OCI-LY7 (cell line): ENCODE measurements around the gene FOSB. TPM values are rescaled to one million over a fixed set of nuclear protein-coding genes. Genes with fewer than 3 reads are reported as not detected.

Experiments
- BruUV-seq: library from RNA; stranded (reverse); fragments of 400-500 nt; replicated peaks from 2 replicates; lab custom pipeline; 2021; lab: Mats Ljungman, UMichigan
- CTCF ChIA-PET: fragments of 300-600 bp; sonication (Branson Sonifier 250); formaldehyde crosslinking; loops from one replicate; lab custom pipeline; 2022; ENCODE audit warnings: antibody characterized with exemption; ENCODE audit not compliant: unreplicated experiment; lab: Charles Lee
- POLR2A ChIA-PET: fragments of 300-600 bp; sonication (Branson Sonifier 250); formaldehyde crosslinking; loops from one replicate; lab custom pipeline; 2022; ENCODE audit warnings: antibody characterized with exemption; lab: Charles Lee
- DNase-seq: peaks from one replicate; pipeline ENCODE4 v3.0.0-alpha.2; 2015; ENCODE audit warnings: low spot score
- H2AFZ ChIP-seq: fragments of 200-600 bp; sonication (generic), shearing (Covaris generic); 2 replicates; pipeline ENCODE4 v1.6.1; 2014; ENCODE audit warnings: mild to moderate bottlenecking, antibody characterized with exemption, low read length, moderate library complexity
- H3K27ac ChIP-seq: fragments of 200-600 bp; sonication (generic); 2 replicates; pipeline ENCODE4 v1.5.1; 2014; ENCODE audit warnings: mixed run types, low read depth, mild to moderate bottlenecking, moderate library complexity, low read length, inconsistent platforms; ENCODE audit not compliant: poor library complexity, severe bottlenecking
- H3K36me3 ChIP-seq: fragments of 200-600 bp; sonication (generic); 2 replicates; pipeline ENCODE4 v1.6.1; 2014; ENCODE audit warnings: mild to moderate bottlenecking, antibody characterized with exemption, low read length, moderate library complexity, mixed read lengths; ENCODE audit not compliant: insufficient read depth
- H3K4me1 ChIP-seq: fragments of 200-600 bp; sonication (generic); 2 replicates; pipeline ENCODE4 v1.5.1; 2014; ENCODE audit warnings: mild to moderate bottlenecking, low read length; ENCODE audit not compliant: insufficient read depth, poor library complexity, severe bottlenecking
- H3K4me2 ChIP-seq: fragments of 200-600 bp; sonication (generic); 2 replicates; pipeline ENCODE4 v1.6.1; 2014; ENCODE audit warnings: mild to moderate bottlenecking, low read length
- H3K4me3 ChIP-seq: fragments of 200-600 bp; sonication (generic); 2 replicates; pipeline ENCODE4 v1.5.1; 2014; ENCODE audit warnings: mild to moderate bottlenecking, low read depth, low read length; ENCODE audit not compliant: poor library complexity, severe bottlenecking
- H3K79me2 ChIP-seq: fragments of 200-600 bp; sonication (generic); 2 replicates; pipeline ENCODE4 v1.6.1; 2016; ENCODE audit warnings: low read depth, mild to moderate bottlenecking, low read length, moderate library complexity, mixed read lengths; ENCODE audit not compliant: insufficient read depth
- H3K9me2 ChIP-seq: fragments of 200-600 bp; sonication (generic); 2 replicates; pipeline ENCODE4 v1.6.1; 2016; ENCODE audit warnings: mild to moderate bottlenecking, low read length, mixed read lengths; ENCODE audit not compliant: insufficient read depth
- H3K9me3 ChIP-seq: fragments of 200-600 bp; sonication (generic); 2 replicates; pipeline ENCODE4 v1.6.1; 2014; ENCODE audit warnings: mild to moderate bottlenecking, mixed run types, low read length, mixed read lengths
- H4K20me1 ChIP-seq: fragments of 200-600 bp; sonication (generic); 2 replicates; pipeline ENCODE4 v1.6.1; 2014; ENCODE audit warnings: mild to moderate bottlenecking, antibody characterized with exemption, low read length, moderate library complexity, mixed read lengths; ENCODE audit not compliant: insufficient read depth
- CTCF ChIP-seq: fragments of 200-600 bp; sonication (generic); conservative IDR thresholded peaks from 2 replicates; pipeline ENCODE4 v1.5.1; 2014; ENCODE audit warnings: mild to moderate bottlenecking, antibody characterized with exemption, low read length, moderate library complexity, mixed read lengths
- EZH2phosphoT487 ChIP-seq: fragments of 200-600 bp; sonication (generic); IDR thresholded peaks from 2 replicates; pipeline ENCODE4 v1.6.1; 2018; ENCODE audit warnings: low read depth, borderline replicate concordance, mild to moderate bottlenecking, mixed run types, antibody characterized with exemption, low read length, moderate library complexity, mixed read lengths
- intact Hi-C: fragments of 100-400 bp; cut with micrococcal nuclease; formaldehyde crosslinking; loops from one replicate; pipeline ENCODE4 v1.10.0; 2022; ENCODE audit not compliant: unreplicated experiment
- total RNA-seq, 2 experiments: library from RNA; depleted of rRNA in 1 of 2; stranded (reverse); fragments of >200 nt in 1 of 2; shearing (Covaris generic) in 1 of 2; gene quantifications; 2 replicates each; pipeline ENCODE4 v1.2.3, GENCODE V29; 2014 to 2022

FOSB gene
- total RNA-seq, 2 experiments from 2014 or later: 2.3 to 2.4 TPM

DNA sequence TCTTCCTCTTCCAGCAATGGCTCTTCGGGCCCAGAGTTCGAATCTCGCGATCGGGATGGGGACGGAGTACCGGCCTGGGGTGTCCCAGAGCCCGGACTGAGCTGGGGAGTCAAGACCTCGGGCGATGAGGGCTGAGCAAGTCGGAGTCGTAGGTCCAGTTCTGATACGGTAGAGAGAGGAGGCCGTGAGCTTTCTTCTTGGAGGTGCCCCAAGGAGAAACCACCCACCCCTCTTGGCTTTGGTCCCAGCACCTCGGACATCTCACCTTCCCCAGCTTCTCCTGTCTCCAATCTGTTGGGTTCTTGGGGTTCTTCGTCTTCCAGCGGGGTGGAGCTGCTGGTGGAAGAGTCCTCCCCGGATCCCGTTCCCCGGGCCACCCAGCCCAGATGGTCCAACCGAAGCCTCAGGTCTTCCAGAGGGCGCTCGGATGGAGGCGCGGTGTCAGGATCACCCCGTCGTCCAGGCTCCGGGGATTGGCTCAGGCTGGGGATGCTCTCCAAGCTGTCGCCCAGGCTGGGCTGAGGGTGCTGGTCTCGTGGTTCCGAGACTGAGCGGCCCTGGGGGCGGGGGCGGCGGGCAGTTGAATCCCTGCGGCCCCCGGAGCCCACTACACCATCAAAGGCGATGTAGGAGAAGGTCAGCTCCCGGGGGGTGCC, 26.6 kb downstream of the FOSB start:
- H2AFZ ChIP-seq: no peak overlapping the region
- ChIA-PET POLR2A (interaction anchor here (0.6 kb wide), 1 partner anchor 69 kb away, joined by 3 read pairs; no protein-coding TSS in a partner anchor), CTCF (no interaction called here)
- intact Hi-C loops: no loop called here
- no peaks in the 10 kb centered on the region for H4K20me1 ChIP-seq
- H3K9me2 ChIP-seq: no peaks in the 10 kb centered on the region
- H3K79me2 ChIP-seq: no peaks in the 10 kb centered on the region
- TF ChIP-seq CTCF: no peak
- no peaks in the 10 kb centered on the region for H3K36me3 ChIP-seq
- H3K4me1 ChIP-seq: peaks cover 47% of the 10 kb centered on the region
- H3K4me2 ChIP-seq: no peak overlapping the region
- no peak for DNase-seq
- no peaks in the 10 kb centered on the region for H3K9me3 ChIP-seq
- H3K27ac ChIP-seq: no peak overlapping the region
- no TSS peak for BruUV-seq
- H3K4me3 ChIP-seq: no peak overlapping the region

GRCh38 chr19:45495178-45495577, 27.4 kb downstream of the FOSB start:
- ChIA-PET CTCF (no interaction called here), POLR2A (no interaction called here)
- no peaks in the 10 kb centered on the region for H3K9me2 ChIP-seq
- no peaks in the 10 kb centered on the region for H3K79me2 ChIP-seq
- no peaks in the 10 kb centered on the region for H3K36me3 ChIP-seq
- no peak overlapping the region for H3K27ac ChIP-seq
- no peak overlapping the region for H2AFZ ChIP-seq
- peaks cover 51% of the 10 kb centered on the region for H3K4me1 ChIP-seq
- no peak for TF ChIP-seq CTCF
- TF ChIP-seq EZH2phosphoT487: no peak
- intact Hi-C loops: no loop called here
- BruUV-seq: no TSS peak
- no peak for DNase-seq
- H3K9me3 ChIP-seq: no peaks in the 10 kb centered on the region
- H4K20me1 ChIP-seq: no peaks in the 10 kb centered on the region
- no peak overlapping the region for H3K4me3 ChIP-seq
- no peak overlapping the region for H3K4me2 ChIP-seq

- Histone ChIP-seq H3K9me3 (no peaks in the 10 kb centered on the region), H3K79me2 (no peaks in the 10 kb centered on the region), H3K36me3 (no peaks in the 10 kb centered on the region), H3K27ac (no peak overlapping the region), H3K4me2 (peak overlapping the region; percentile 79), H2AFZ (no peak overlapping the region), H4K20me1 (no peaks in the 10 kb centered on the region), H3K4me1 (peaks cover 51% of the 10 kb centered on the region), H3K9me2 (no peaks in the 10 kb centered on the region), H3K4me3 (peak overlapping the region; percentile 69)
- ChIA-PET CTCF (interaction anchor here (0.6 kb wide), 1 partner anchor 118 kb away, joined by 3 read pairs; no protein-coding TSS in a partner anchor), POLR2A (interaction anchor here (0.6 kb wide), 1 partner anchor 71 kb away, joined by 3 read pairs; no protein-coding TSS in a partner anchor)
- intact Hi-C loops: no loop called here
- no TSS peak for BruUV-seq
- DNase-seq: no peak
- TF ChIP-seq CTCF (no peak), EZH2phosphoT487 (no peak)
These were observed 28.7 kb downstream of the FOSB start for GRCh38 chr19:45496349-45496953.
